Right lobe of liver (tissue), 4 donors: ENCODE measurements around the gene ATL2.

Experiments used
- POLR2A ChIP-seq: fragments of 450-650 bp; IDR thresholded peaks from one replicate; pipeline ENCODE4 v1.6.1; 2017; ENCODE audit warnings: antibody characterized with exemption, mild to moderate bottlenecking
- TF ChIP-seq, protein P1 (sequence below), 4 donors: fragments of 200-600 bp in 3 of 4; fragments of 450-650 bp in 1 of 4; IDR thresholded peaks; one replicate each; pipeline versions ENCODE4 v1.5.1 to v1.8.0; 2016 to 2022; ENCODE audit warnings: antibody characterized with exemption in 4 of 4, mild to moderate bottlenecking in 2 of 4
- donor health status: DM: no; HTN: no; CAD: no.
- donor health status: DM: no; HTN: no; CAD: no.
- donor health status: DM: no; HTN: yes; CAD: no.

DNA sequence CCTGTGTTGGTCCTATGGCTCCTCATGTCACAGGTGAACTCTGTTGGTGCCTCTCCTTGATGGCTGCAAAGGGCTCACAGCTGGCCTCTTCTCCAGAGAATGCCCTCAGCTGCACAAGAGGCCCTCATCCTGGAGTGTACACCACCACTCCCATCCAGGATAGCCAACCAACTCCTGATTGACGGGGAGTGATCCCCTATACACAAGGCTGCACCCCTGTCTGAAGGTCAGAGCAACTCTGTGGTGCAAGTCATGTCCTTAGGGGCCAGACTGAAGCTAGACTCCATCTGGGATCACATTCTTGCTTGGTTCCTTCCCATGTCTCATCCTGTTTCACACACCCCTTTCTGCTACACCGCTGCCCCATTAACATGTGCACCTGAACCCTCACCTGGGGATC, 41.7 kb upstream of the ATL2 start:
- TF ChIP-seq, protein P1, sequence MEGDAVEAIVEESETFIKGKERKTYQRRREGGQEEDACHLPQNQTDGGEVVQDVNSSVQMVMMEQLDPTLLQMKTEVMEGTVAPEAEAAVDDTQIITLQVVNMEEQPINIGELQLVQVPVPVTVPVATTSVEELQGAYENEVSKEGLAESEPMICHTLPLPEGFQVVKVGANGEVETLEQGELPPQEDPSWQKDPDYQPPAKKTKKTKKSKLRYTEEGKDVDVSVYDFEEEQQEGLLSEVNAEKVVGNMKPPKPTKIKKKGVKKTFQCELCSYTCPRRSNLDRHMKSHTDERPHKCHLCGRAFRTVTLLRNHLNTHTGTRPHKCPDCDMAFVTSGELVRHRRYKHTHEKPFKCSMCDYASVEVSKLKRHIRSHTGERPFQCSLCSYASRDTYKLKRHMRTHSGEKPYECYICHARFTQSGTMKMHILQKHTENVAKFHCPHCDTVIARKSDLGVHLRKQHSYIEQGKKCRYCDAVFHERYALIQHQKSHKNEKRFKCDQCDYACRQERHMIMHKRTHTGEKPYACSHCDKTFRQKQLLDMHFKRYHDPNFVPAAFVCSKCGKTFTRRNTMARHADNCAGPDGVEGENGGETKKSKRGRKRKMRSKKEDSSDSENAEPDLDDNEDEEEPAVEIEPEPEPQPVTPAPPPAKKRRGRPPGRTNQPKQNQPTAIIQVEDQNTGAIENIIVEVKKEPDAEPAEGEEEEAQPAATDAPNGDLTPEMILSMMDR (IDR thresholded peaks at IDR 0.05): no peak
- TF ChIP-seq POLR2A: no peak
